K562 (cell line): Measurements from ENCODE around the gene SPHK2. TPM values are rescaled to one million over a fixed set of nuclear protein-coding genes. Genes with fewer than 3 reads are reported as not detected.

Source experiments
- BRD9 ChIP-seq: fragments of 450-650 bp; IDR thresholded peaks from 2 replicates; pipeline ENCODE4 v1.6.1; 2018; ENCODE audit warnings: low read depth; ENCODE audit not compliant: partially characterized antibody
- CREM ChIP-seq: IDR thresholded peaks from 2 replicates; pipeline ENCODE4 v1.6.1; 2014; ENCODE audit warnings: antibody characterized with exemption, low read depth
- HMGXB4 ChIP-seq: sonication (generic); formaldehyde crosslinking; IDR thresholded peaks from 2 replicates; pipeline ENCODE4 v1.8.1; 2023; ENCODE audit warnings: mild to moderate bottlenecking, missing genetic modification reagents
- MNT ChIP-seq, 2 experiments: fragments of 450-650 bp; conservative IDR thresholded peaks; 2 replicates each; pipeline ENCODE4 v1.6.1; 2017; ENCODE audit warnings: mild to moderate bottlenecking in 2 of 2, moderate library complexity in 2 of 2
- MTA3 ChIP-seq: fragments of 450-650 bp; formaldehyde crosslinking; IDR thresholded peaks from 2 replicates; pipeline ENCODE4 v1.6.1; 2017; ENCODE audit warnings: mild to moderate bottlenecking, borderline replicate concordance
- NFE2 ChIP-seq: IDR thresholded peaks from 2 replicates; pipeline ENCODE4 v1.6.1; 2014; ENCODE audit warnings: antibody characterized with exemption, low read depth
- NRF1 ChIP-seq, 2 experiments: fragments of 450-650 bp; IDR thresholded peaks in 1 of 2; conservative IDR thresholded peaks in 1 of 2; 2 replicates each; pipeline ENCODE4 v1.6.1; 2014; ENCODE audit warnings: mild to moderate bottlenecking in 2 of 2
- SIN3B ChIP-seq: fragments of 450-650 bp; IDR thresholded peaks from 2 replicates; pipeline ENCODE4 v1.6.1; 2017; ENCODE audit warnings: low read depth, mild to moderate bottlenecking, moderate library complexity
- THAP12 ChIP-seq: fragments of 250-450 bp; sonication (Bioruptor Pico); IDR thresholded peaks from 2 replicates; pipeline ENCODE4 v1.9.0; 2021; ENCODE audit warnings: mild to moderate bottlenecking, inconsistent platforms
- THRA ChIP-seq: fragments of 450-650 bp; IDR thresholded peaks from 2 replicates; pipeline ENCODE4 v1.6.1; 2017; ENCODE audit warnings: mild to moderate bottlenecking, moderate library complexity
- XRCC5 ChIP-seq: fragments of 200-400 bp; formaldehyde crosslinking; IDR thresholded peaks from 2 replicates; pipeline ENCODE4 v1.6.1; 2017; ENCODE audit warnings: low read depth, mild to moderate bottlenecking, low read length
- YBX1 ChIP-seq: fragments of 450-650 bp; IDR thresholded peaks from 2 replicates; pipeline ENCODE4 v1.7.1; 2016; ENCODE audit warnings: mild to moderate bottlenecking
- ZNF347 ChIP-seq: fragments of 450-650 bp; formaldehyde crosslinking; IDR thresholded peaks from 2 replicates; pipeline ENCODE4 v1.4.0; 2020; ENCODE audit warnings: low read depth, mild to moderate bottlenecking, moderate library complexity
- ZNF41 ChIP-seq: fragments of 250-450 bp; sonication (Bioruptor Pico); conservative IDR thresholded peaks from 2 replicates; pipeline ENCODE4 v1.4.0; 2020; ENCODE audit warnings: mild to moderate bottlenecking
- ZNF609 ChIP-seq: sonication (generic); formaldehyde crosslinking; IDR thresholded peaks from 2 replicates; pipeline ENCODE4 v1.8.1; 2023; ENCODE audit warnings: missing genetic modification reagents, mild to moderate bottlenecking, borderline replicate concordance
- polyA plus RNA-seq, 8 experiments: library from polyadenylated mRNA; depleted of rRNA in 4 of 8; stranded (reverse) in 5 of 8; unstranded in 3 of 8; fragments of >200 nt; fragmentation: Nextera tagmentation in 2 of 8; fragmentation: Illumina TruSeq in 1 of 8; extraction: Ambion mirVana in 2 of 8; extraction: Trizol in 1 of 8; gene quantifications; 2 replicates each; pipeline versions ENCODE4 v1.2.1 to v1.2.3, GENCODE V29; 2011 to 2014; ENCODE audit warnings: inconsistent platforms in 1 of 8, missing spikeins in 1 of 8
- total RNA-seq, 7 experiments: library from RNA; depleted of rRNA in 6 of 7; stranded (reverse); fragments of >200 nt in 6 of 7; fragmentation: Illumina TruSeq in 2 of 7; extraction: Trizol in 2 of 7; gene quantifications; 2 replicates each; pipeline versions ENCODE4 v1.2.1 to v1.2.3, GENCODE V29; 2011 to 2021; ENCODE audit warnings: low replicate concordance in 1 of 7

Gene SPHK2
- total and polyA plus RNA-seq, 9 of the 15 experiments (the other 6 are each of a cell fraction or from before 2014, with no cell fraction given), result 0.10 to 15.2 (median 2.9) TPM

GRCh38 chr19:48618916-48619691 is at the start of gene SPHK2, which contains the start of gene RPL18 (continued):
- TF ChIP-seq ZNF609 (CRISPR knock-in tag), result no peak; the same call in 1 of the 2 replicates
- no peak for TF ChIP-seq YBX1
- no peak for TF ChIP-seq ZNF41
- peak; percentile 96 to 98 for TF ChIP-seq MNT (conservative IDR thresholded peaks at IDR 0.05)
- TF ChIP-seq XRCC5, result peak; percentile 28; the same call in 1 of the 2 replicates
- peak; percentile 82; the same call in 1 of the 2 replicates for TF ChIP-seq MTA3
- TF ChIP-seq BRD9, result peak; percentile 88
- TF ChIP-seq SIN3B, result peak; percentile 75
- TF ChIP-seq NRF1 (conservative IDR thresholded peaks at IDR 0.05 in 1 of 2, IDR thresholded peaks at IDR 0.05 in 1 of 2), result peak; percentile 87 to 89
- peak; percentile 99 for TF ChIP-seq THAP12 (CRISPR knock-in tag)
- TF ChIP-seq ZNF347 (CRISPR knock-in tag), result no peak
- peak; percentile 99 for TF ChIP-seq CREM
- peak; percentile 32 for TF ChIP-seq NFE2
- TF ChIP-seq THRA, result no peak
- TF ChIP-seq HMGXB4 (CRISPR knock-in tag), result peak; percentile 76; the same call in 1 of the 2 replicates
